ENCODE data around the gene PPP2R5C.

Gene PPP2R5C

GRCh38 chr14:101889898-101890297 is 128.4 kb downstream of the PPP2R5C start:
- H3K27me3 Mint-ChIP-seq (ENCODE audit: low read depth, poor library complexity), result no peaks in the 10 kb centered on the region
- DNase-seq, result no peak
- no peak overlapping the region for H3K4me3 Mint-ChIP-seq
- peaks cover 54% of the 10 kb centered on the region for H3K36me3 Mint-ChIP-seq (ENCODE audit: low read depth)
- no peaks in the 10 kb centered on the region for H3K4me1 Mint-ChIP-seq
- no peak overlapping the region for H3K27ac Mint-ChIP-seq
- no peak for TF ChIP-seq CTCF (IDR thresholded peaks at IDR 0.05)
- no peaks in the 10 kb centered on the region for H3K9me3 Mint-ChIP-seq

GRCh38 chr14:101891471-101891870 is 130.0 kb downstream of the PPP2R5C start:
- no peak for TF ChIP-seq CTCF (IDR thresholded peaks at IDR 0.05)
- Mint-ChIP-seq H3K27me3 (ENCODE audit: low read depth, poor library complexity) (no peaks in the 10 kb centered on the region), H3K9me3 (no peaks in the 10 kb centered on the region), H3K4me3 (no peak overlapping the region), H3K36me3 (ENCODE audit: low read depth) (peaks cover 48% of the 10 kb centered on the region), H3K4me1 (no peaks in the 10 kb centered on the region), H3K27ac (no peak overlapping the region)
- DNase-seq, result no peak

GRCh38 chr14:101893759-101894158 is 132.2 kb downstream of the PPP2R5C start:
- DNase-seq, result no peak
- Mint-ChIP-seq H3K9me3 (no peaks in the 10 kb centered on the region), H3K27me3 (ENCODE audit: low read depth, poor library complexity) (no peaks in the 10 kb centered on the region), H3K4me1 (no peaks in the 10 kb centered on the region), H3K36me3 (ENCODE audit: low read depth) (peaks cover 59% of the 10 kb centered on the region), H3K27ac (no peak overlapping the region), H3K4me3 (no peak overlapping the region)
- TF ChIP-seq CTCF (IDR thresholded peaks at IDR 0.05), result no peak

GRCh38 chr14:101894365-101895081 is 133.0 kb downstream of the PPP2R5C start:
- Mint-ChIP-seq H3K4me1 (no peaks in the 10 kb centered on the region), H3K36me3 (ENCODE audit: low read depth) (peaks cover 67% of the 10 kb centered on the region)

GRCh38 chr14:101895256-101895655 is 133.7 kb downstream of the PPP2R5C start:
- no peaks in the 10 kb centered on the region for H3K9me3 Mint-ChIP-seq
- DNase-seq, result no peak
- H3K4me3 Mint-ChIP-seq, result no peak overlapping the region
- TF ChIP-seq CTCF (IDR thresholded peaks at IDR 0.05), result no peak
- H3K27ac Mint-ChIP-seq, result no peak overlapping the region
- peaks cover 70% of the 10 kb centered on the region for H3K36me3 Mint-ChIP-seq (ENCODE audit: low read depth)
- H3K4me1 Mint-ChIP-seq, result no peaks in the 10 kb centered on the region
- no peaks in the 10 kb centered on the region for H3K27me3 Mint-ChIP-seq (ENCODE audit: low read depth, poor library complexity)

More at GRCh38 chr14:101894365-101895081, 133.0 kb downstream of the PPP2R5C start:
- TF ChIP-seq CTCF (IDR thresholded peaks at IDR 0.05), result no peak
- no peak for DNase-seq
- Mint-ChIP-seq H3K27me3 (ENCODE audit: low read depth, poor library complexity) (no peaks in the 10 kb centered on the region), H3K4me3 (no peak overlapping the region), H3K27ac (peak overlapping the region; percentile 69), H3K9me3 (no peaks in the 10 kb centered on the region)

- DNase-seq, result no peak
- Mint-ChIP-seq H3K36me3 (ENCODE audit: low read depth) (peaks cover 75% of the 10 kb centered on the region), H3K9me3 (no peaks in the 10 kb centered on the region), H3K27ac (no peak overlapping the region), H3K4me3 (no peak overlapping the region), H3K27me3 (ENCODE audit: low read depth, poor library complexity) (peaks cover 2% of the 10 kb centered on the region), H3K4me1 (no peaks in the 10 kb centered on the region)
- no peak for TF ChIP-seq CTCF (IDR thresholded peaks at IDR 0.05)
Measured at GRCh38 chr14:101897326-101897725, 135.8 kb downstream of the PPP2R5C start.
